IMR-90 (cell line): ENCODE data around the gene LRRC73. TPM values are rescaled to one million over a fixed set of nuclear protein-coding genes. Genes with fewer than 3 reads are reported as not detected.
A peak's percentile ranks its signal among the peaks of the same experiment; 100 is the strongest.

Source experiments
- ATAC-seq: fragments of 200-7000 bp; cut with Tn5 transposase; 2 replicates; pipeline ENCODE4 v1.9.1; 2020; ENCODE audit warnings: low read depth, mild to moderate bottlenecking, moderate library complexity
- BruUV-seq: library from RNA; stranded (reverse); fragments of 400-500 nt; replicated peaks from 2 replicates; lab custom pipeline; 2021; lab: Mats Ljungman, UMichigan
- CTCF ChIA-PET: fragments of 300-600 bp; formaldehyde crosslinking; extraction: SDS; loops from one replicate; lab custom pipeline; 2021; ENCODE audit warnings: antibody characterized with exemption; lab: Yijun Ruan, JAX
- POLR2A ChIA-PET: fragments of 300-600 bp; sonication (Branson Sonifier 250); formaldehyde crosslinking; loops from one replicate; lab custom pipeline; 2022; ENCODE audit warnings: antibody characterized with exemption; ENCODE audit not compliant: unreplicated experiment; lab: Charles Lee
- DNase-seq: peaks from one replicate; pipeline ENCODE4 v3.0.0; 2013
- H2AFZ ChIP-seq: replicated peaks from 2 replicates; pipeline ENCODE3; 2013; ENCODE audit warnings: low read length, mild to moderate bottlenecking; ENCODE audit not compliant: poor library complexity
- H2AK5ac ChIP-seq: 2 replicates; pipeline ENCODE4 v1.6.1; 2013; ENCODE audit warnings: low read depth, low read length, inconsistent platforms
- H2AK9ac ChIP-seq: replicated peaks from 2 replicates; pipeline ENCODE3; 2013; ENCODE audit warnings: mild to moderate bottlenecking, low read depth, low read length, moderate library complexity; ENCODE audit not compliant: poor library complexity
- H2BK120ac ChIP-seq: 2 replicates; pipeline ENCODE4 v1.6.1; 2013; ENCODE audit warnings: low read depth, low read length, inconsistent platforms
- H2BK15ac ChIP-seq: 3 replicates; pipeline ENCODE4 v1.6.1; 2013; ENCODE audit warnings: low read depth, low read length, inconsistent platforms
- H2BK20ac ChIP-seq: 2 replicates; pipeline ENCODE4 v1.6.1; 2013; ENCODE audit warnings: low read depth, mild to moderate bottlenecking, inconsistent platforms, low read length, moderate library complexity
- H2BK5ac ChIP-seq: 2 replicates; pipeline ENCODE4 v1.6.1; 2013; ENCODE audit warnings: mild to moderate bottlenecking, low read depth, low read length, inconsistent platforms; ENCODE audit not compliant: poor library complexity, severe bottlenecking
- H3K14ac ChIP-seq: replicated peaks from 2 replicates; pipeline ENCODE4 v1.6.1; 2013; ENCODE audit warnings: low read depth, low read length, inconsistent platforms
- H3K18ac ChIP-seq: 2 replicates; pipeline ENCODE4 v1.6.1; 2013; ENCODE audit warnings: low read depth, low read length, control low read depth
- H3K23ac ChIP-seq: 2 replicates; pipeline ENCODE4 v1.6.1; 2013; ENCODE audit warnings: low read depth, low read length, inconsistent platforms
- H3K27ac ChIP-seq: 2 replicates; pipeline ENCODE4 v1.5.1; 2013; ENCODE audit warnings: mild to moderate bottlenecking, control low read depth, low read length; ENCODE audit not compliant: insufficient read depth
- H3K27me3 ChIP-seq: 2 replicates; pipeline ENCODE4 v1.6.1; 2013; ENCODE audit warnings: low read length; ENCODE audit not compliant: control insufficient read depth, insufficient read depth
- H3K36me3 ChIP-seq: 2 replicates; pipeline ENCODE4 v1.6.1; 2013; ENCODE audit warnings: low read length, mixed read lengths; ENCODE audit not compliant: control insufficient read depth, insufficient read depth
- H3K4ac ChIP-seq: 2 replicates; pipeline ENCODE4 v1.6.1; 2013; ENCODE audit warnings: low read depth, low read length, inconsistent platforms
- H3K4me1 ChIP-seq: 2 replicates; pipeline ENCODE4 v1.6.1; 2013; ENCODE audit warnings: low read length, mixed read lengths; ENCODE audit not compliant: control insufficient read depth, insufficient read depth
- H3K4me2 ChIP-seq: 2 replicates; pipeline ENCODE4 v1.6.1; 2013; ENCODE audit warnings: low read depth, mild to moderate bottlenecking, control low read depth, low read length, moderate library complexity
- H3K4me3 ChIP-seq: 2 replicates; pipeline ENCODE4 v1.5.1; 2013; ENCODE audit warnings: low read depth, mild to moderate bottlenecking, control low read depth, low read length, moderate library complexity; ENCODE audit not compliant: insufficient read depth
- H3K56ac ChIP-seq: 2 replicates; pipeline ENCODE4 v1.6.1; 2013; ENCODE audit warnings: low read length, inconsistent platforms; ENCODE audit not compliant: insufficient read depth; ENCODE audit errors: extremely low read depth
- H3K79me1 ChIP-seq, 2 experiments: 2 replicates each; pipeline ENCODE4 v1.6.1; 2013; ENCODE audit warnings: low read length in 2 of 2, inconsistent platforms in 1 of 2, low read depth in 1 of 2
- H3K9ac ChIP-seq: 2 replicates; pipeline ENCODE4 v1.6.1; 2013; ENCODE audit warnings: low read depth, low read length, control low read depth
- H3K9me1 ChIP-seq: 2 replicates; pipeline ENCODE4 v1.6.1; 2013; ENCODE audit warnings: low read length, inconsistent platforms; ENCODE audit not compliant: insufficient read depth
- H3K9me3 ChIP-seq: 2 replicates; pipeline ENCODE4 v1.6.1; 2013; ENCODE audit warnings: low read length; ENCODE audit not compliant: control insufficient read depth, insufficient read depth
- H4K20me1 ChIP-seq: 2 replicates; pipeline ENCODE4 v1.6.1; 2013; ENCODE audit warnings: low read length, inconsistent platforms; ENCODE audit not compliant: insufficient read depth
- H4K5ac ChIP-seq: 2 replicates; pipeline ENCODE4 v1.6.1; 2013; ENCODE audit warnings: mild to moderate bottlenecking, low read depth, low read length, control low read depth
- H4K8ac ChIP-seq, 2 experiments: 2 replicates each; pipeline ENCODE4 v1.6.1; 2013; ENCODE audit warnings: low read depth in 2 of 2, low read length in 2 of 2, control low read depth in 1 of 2, inconsistent platforms in 1 of 2
- H4K91ac ChIP-seq: 2 replicates; pipeline ENCODE4 v1.6.1; 2013; ENCODE audit warnings: low read depth, low read length, inconsistent platforms; ENCODE audit not compliant: insufficient read depth
- CEBPB ChIP-seq: IDR thresholded peaks from 2 replicates; pipeline ENCODE4 v1.6.1; 2012; ENCODE audit warnings: low read depth, low read length, improper control_type of control experiment
- CTCF ChIP-seq: conservative IDR thresholded peaks from 2 replicates; pipeline ENCODE4 v1.5.1; 2012; ENCODE audit warnings: mild to moderate bottlenecking, low read depth, low read length, improper control_type of control experiment
- ELK1 ChIP-seq: fragments of 150-350 bp; IDR thresholded peaks from 2 replicates; pipeline ENCODE4 v1.6.1; 2016; ENCODE audit warnings: low read depth, mild to moderate bottlenecking, low read length, moderate library complexity, borderline replicate concordance
- FOS ChIP-seq: fragments of 150-350 bp; IDR thresholded peaks from 2 replicates; pipeline ENCODE4 v1.6.1; 2016; ENCODE audit warnings: low read depth, low read length
- MAFK ChIP-seq: IDR thresholded peaks from 2 replicates; pipeline ENCODE4 v1.6.1; 2012; ENCODE audit warnings: low read depth, low read length, improper control_type of control experiment
- MAZ ChIP-seq: IDR thresholded peaks from 2 replicates; pipeline ENCODE4 v1.6.1; 2012; ENCODE audit warnings: low read depth, mild to moderate bottlenecking, low read length, improper control_type of control experiment, moderate library complexity, borderline replicate concordance
- MXI1 ChIP-seq: IDR thresholded peaks from 2 replicates; pipeline ENCODE4 v1.6.1; 2012; ENCODE audit warnings: low read depth, mild to moderate bottlenecking, low read length, moderate library complexity, borderline replicate concordance
- NFE2L2 ChIP-seq: fragments of 150-350 bp; IDR thresholded peaks from 2 replicates; pipeline ENCODE4 v1.6.1; 2016; ENCODE audit warnings: low read depth, mild to moderate bottlenecking, low read length
- POLR2A ChIP-seq: IDR thresholded peaks from 2 replicates; pipeline ENCODE4 v1.6.1; 2012; ENCODE audit warnings: mild to moderate bottlenecking, low read depth, low read length
- RAD21 ChIP-seq: IDR thresholded peaks from 2 replicates; pipeline ENCODE4 v1.6.1; 2012; ENCODE audit warnings: low read length, improper control_type of control experiment
- RCOR1 ChIP-seq: IDR thresholded peaks from 2 replicates; pipeline ENCODE4 v1.6.1; 2012; ENCODE audit warnings: mild to moderate bottlenecking, low read length, improper control_type of control experiment; ENCODE audit not compliant: insufficient replicate concordance
- RFX5 ChIP-seq: IDR thresholded peaks from 2 replicates; pipeline ENCODE4 v1.8.0; 2012; ENCODE audit warnings: low read depth, mild to moderate bottlenecking, low read length, moderate library complexity
- SMC3 ChIP-seq: fragments of 150-350 bp; IDR thresholded peaks from 2 replicates; pipeline ENCODE4 v1.6.1; 2016; ENCODE audit warnings: low read depth, mild to moderate bottlenecking, antibody characterized with exemption, low read length, moderate library complexity
- USF2 ChIP-seq: fragments of 150-350 bp; IDR thresholded peaks from 2 replicates; pipeline ENCODE4 v1.6.1; 2017; ENCODE audit warnings: mild to moderate bottlenecking, antibody characterized with exemption, low read length, low read depth
- WGBS, 2 experiments: methylation state at CpG; one replicate each; pipeline versions ENCODE4 v1.1.5 to v1.1.7; 2013; ENCODE audit warnings: missing lambda C conversion rate in 2 of 2; ENCODE audit not compliant: insufficient read length in 1 of 2; ENCODE audit errors: extremely low coverage in 2 of 2; 5-methylcytosine and 5-hydroxymethylcytosine counted together
- dilution Hi-C: fragments of 300-500 bp; cut with HindIII; formaldehyde crosslinking; loops from one replicate; pipeline ENCODE4 v1.14.3; 2018; ENCODE audit warnings: low sequenced_read_pairs; ENCODE audit not compliant: unreplicated experiment
- in situ Hi-C: fragments of 300-500 bp; cut with MboI; formaldehyde crosslinking; loops from 3 replicates; pipeline ENCODE4 v1.14.3; 2019; ENCODE audit warnings: low sequenced_read_pairs, inconsistent platforms, mixed read lengths
- intact Hi-C: fragments of 100-400 bp; cut with micrococcal nuclease; formaldehyde crosslinking; loops from 2 replicates; pipeline ENCODE4 v1.10.0; 2022
- polyA plus RNA-seq, 3 experiments: library from polyadenylated mRNA; depleted of rRNA; stranded (reverse); fragments of >200 nt; gene quantifications; 2 replicates each; pipeline ENCODE4 v1.2.3, GENCODE V29; 2012; ENCODE audit warnings: low replicate concordance in 1 of 3
- total RNA-seq: library from RNA; depleted of rRNA; stranded (reverse); fragments of >200 nt; gene quantifications from 2 replicates; pipeline ENCODE4 v1.2.3, GENCODE V29; 2012

LRRC73 gene
- total and polyA plus RNA-seq, 2 of the 4 experiments (the other 2 are of a cell fraction) = under 0.01 to 0.31 TPM

- Histone ChIP-seq H3K4me1 (no peaks in the 10 kb centered on the region), H4K20me1 (no peaks in the 10 kb centered on the region), H2AK5ac (no peak overlapping the region), H3K27ac (no peak overlapping the region), H3K36me3 (no peaks in the 10 kb centered on the region), H3K56ac (no peak overlapping the region), H3K79me1 (no peaks in the 10 kb centered on the region), H4K91ac (no peak overlapping the region), H3K23ac (peak overlapping the region; percentile 61; the same call in 1 of the 2 replicates), H3K18ac (no peak overlapping the region), H3K27me3 (peaks cover 25% of the 10 kb centered on the region), H2BK15ac (no peak overlapping the region), H3K4me2 (no peak overlapping the region), H3K9me1 (no peaks in the 10 kb centered on the region), H3K14ac (no peak overlapping the region), H4K8ac (no peak overlapping the region), H2BK20ac (no peak overlapping the region), H2AFZ (no peak overlapping the region), H2BK120ac (no peak overlapping the region), H4K5ac (no peak overlapping the region), H3K4ac (no peak overlapping the region), H3K9me3 (no peaks in the 10 kb centered on the region), H2AK9ac (no peak overlapping the region), H3K9ac (no peak overlapping the region), H3K4me3 (no peak overlapping the region), H2BK5ac (no peak overlapping the region)
- 67% methylated on average over 1 of the region's 4 CpGs; no CpG with 5 or more reads in 1 of the 2 experiments for WGBS, 2 experiments
- in situ Hi-C loops (no loop called here), intact Hi-C loops (no loop called here), dilution Hi-C loops (no loop called here)
- no peak for ATAC-seq
- no TSS peak for BruUV-seq
- POLR2A ChIA-PET = no interaction called here
- DNase-seq = no peak
- TF ChIP-seq MAFK = no peak
- no peak for TF ChIP-seq RAD21
- TF ChIP-seq USF2 = no peak
- TF ChIP-seq FOS = no peak
- TF ChIP-seq CTCF = no peak
- no peak for TF ChIP-seq MAZ
- TF ChIP-seq MXI1 = no peak
- no peak for TF ChIP-seq CEBPB
- no peak for TF ChIP-seq RFX5
- no peak for TF ChIP-seq RCOR1
- no peak for TF ChIP-seq POLR2A
- no peak for TF ChIP-seq ELK1
- no peak for TF ChIP-seq NFE2L2
- TF ChIP-seq SMC3 = no peak
- CTCF ChIA-PET = no interaction called here
Observed at GRCh38 chr6:43467752-43468151, 42.4 kb downstream of the LRRC73 start.
